22Rv1 (cell line): ENCODE results near the gene EXOC3L1.
A peak's percentile ranks its signal among the peaks of the same experiment; 100 is the strongest.

ENCODE experiments used
- H3K27ac ChIP-seq: fragments of 450-650 bp; 2 replicates; pipeline ENCODE4 v1.5.1; 2017
- CTCF ChIP-seq: fragments of 450-650 bp; IDR thresholded peaks from 2 replicates; pipeline ENCODE4 v1.5.1; 2017; ENCODE audit warnings: mild to moderate bottlenecking
- ZFX ChIP-seq: fragments of 450-650 bp; IDR thresholded peaks from 2 replicates; pipeline ENCODE4 v1.6.1; 2017; ENCODE audit warnings: antibody characterized with exemption, borderline replicate concordance

EXOC3L1 gene

GRCh38 chr16:67207249-67208091 lies 17.5 kb upstream of the EXOC3L1 start:
- H3K27ac ChIP-seq: peak overlapping the region; percentile 73
- TF ChIP-seq CTCF (no peak), ZFX (no peak)

GRCh38 chr16:67206838-67207248 lies 16.9 kb upstream of the EXOC3L1 start:
- peak overlapping the region; percentile 73 for H3K27ac ChIP-seq
- TF ChIP-seq CTCF (no peak), ZFX (no peak)

GRCh38 chr16:67206129-67206837 lies 16.3 kb upstream of the EXOC3L1 start:
- peak overlapping the region; percentile 73 for H3K27ac ChIP-seq
- TF ChIP-seq CTCF (no peak), ZFX (no peak)

GRCh38 chr16:67204076-67204475 lies 14.1 kb upstream of the EXOC3L1 start:
- TF ChIP-seq CTCF: no peak
- no peak for TF ChIP-seq ZFX
- H3K27ac ChIP-seq: 0 out of 2 replicates have a peak overlapping the region, but pooled peaks have one; percentile 73

GRCh38 chr16:67202956-67203493 lies 13.1 kb upstream of the EXOC3L1 start:
- no peak overlapping the region for H3K27ac ChIP-seq
- no peak for TF ChIP-seq CTCF
- TF ChIP-seq ZFX: no peak

GRCh38 chr16:67202426-67202825 lies 12.5 kb upstream of the EXOC3L1 start:
- no peak overlapping the region for H3K27ac ChIP-seq
- TF ChIP-seq CTCF: no peak
- no peak for TF ChIP-seq ZFX
